Mesendoderm (in vitro differentiated cells): ENCODE measurements around the gene KLHL1.
A peak's percentile ranks its signal among the peaks of the same experiment; 100 is the strongest.

Experiments used
- DNase-seq: peaks from one replicate; pipeline ENCODE4 v3.0.0; 2013
- H2AK5ac ChIP-seq: 2 replicates; pipeline ENCODE4 v1.6.1; 2013; ENCODE audit warnings: low read length, inconsistent platforms
- H2BK120ac ChIP-seq: 2 replicates; pipeline ENCODE4 v1.6.1; 2013; ENCODE audit warnings: low read depth, mild to moderate bottlenecking, low read length, moderate library complexity, mixed read lengths
- H2BK15ac ChIP-seq: replicated peaks from 2 replicates; pipeline ENCODE4 v1.6.1; 2013; ENCODE audit warnings: low read depth, mild to moderate bottlenecking, moderate library complexity
- H2BK5ac ChIP-seq: 2 replicates; pipeline ENCODE4 v1.6.1; 2013; ENCODE audit warnings: low read length, inconsistent platforms
- H3K18ac ChIP-seq: 2 replicates; pipeline ENCODE4 v1.6.1; 2013; ENCODE audit warnings: mild to moderate bottlenecking, low read length, mixed read lengths
- H3K23ac ChIP-seq: one replicate; pipeline ENCODE4 v1.6.1; 2013; ENCODE audit warnings: low read length
- H3K27ac ChIP-seq: 2 replicates; pipeline ENCODE4 v1.5.1; 2013; ENCODE audit warnings: low read depth, mild to moderate bottlenecking, inconsistent platforms, low read length, moderate library complexity
- H3K27me3 ChIP-seq: 2 replicates; pipeline ENCODE4 v1.6.1; 2013; ENCODE audit warnings: low read length, control low read depth, mild to moderate bottlenecking, inconsistent platforms; ENCODE audit not compliant: insufficient read depth, poor library complexity
- H3K36me3 ChIP-seq: 2 replicates; pipeline ENCODE4 v1.6.1; 2013; ENCODE audit warnings: low read length, inconsistent platforms; ENCODE audit not compliant: control insufficient read depth, insufficient read depth
- H3K4ac ChIP-seq: one replicate; pipeline ENCODE4 v1.6.1; 2013; ENCODE audit warnings: low read depth, mild to moderate bottlenecking, low read length, moderate library complexity
- H3K4me1 ChIP-seq: 2 replicates; pipeline ENCODE4 v1.6.1; 2013; ENCODE audit warnings: low read depth, low read length, inconsistent platforms; ENCODE audit not compliant: control insufficient read depth
- H3K4me2 ChIP-seq: 2 replicates; pipeline ENCODE4 v1.6.1; 2013; ENCODE audit warnings: low read length
- H3K4me3 ChIP-seq: 2 replicates; pipeline ENCODE4 v1.5.1; 2013; ENCODE audit warnings: mild to moderate bottlenecking, low read length
- H3K56ac ChIP-seq: one replicate; pipeline ENCODE4 v1.6.1; 2013; ENCODE audit warnings: low read length
- H3K79me1 ChIP-seq: 2 replicates; pipeline ENCODE4 v1.6.1; 2013; ENCODE audit warnings: low read length, inconsistent platforms
- H3K79me2 ChIP-seq: 2 replicates; pipeline ENCODE4 v1.6.1; 2013; ENCODE audit warnings: mild to moderate bottlenecking, low read length; ENCODE audit not compliant: control insufficient read depth, insufficient read depth
- H3K9ac ChIP-seq: 2 replicates; pipeline ENCODE4 v1.6.1; 2013; ENCODE audit warnings: low read length, inconsistent platforms
- H4K5ac ChIP-seq: one replicate; pipeline ENCODE4 v1.6.1; 2013; ENCODE audit warnings: low read length
- H4K8ac ChIP-seq: one replicate; pipeline ENCODE4 v1.6.1; 2013; ENCODE audit warnings: low read depth, mild to moderate bottlenecking, control low read depth, low read length, moderate library complexity
- WGBS: extraction: QIAGEN DNeasy Blood & Tissue Kit; methylation state at CpG from one replicate; pipeline ENCODE4 v1.1.7; 2013; ENCODE audit warnings: low lambda C conversion rate, missing lambda C conversion rate; ENCODE audit not compliant: insufficient coverage; ENCODE audit errors: extremely low coverage; 5-methylcytosine and 5-hydroxymethylcytosine counted together

KLHL1 gene

GRCh38 chr13:69677343-69677742, 430.9 kb downstream of the KLHL1 start:
- no peak overlapping the region for H3K9ac ChIP-seq
- H3K23ac ChIP-seq: no peak overlapping the region
- H3K18ac ChIP-seq: no peak overlapping the region
- no peak overlapping the region for H3K4me2 ChIP-seq
- no peak overlapping the region for H3K4me3 ChIP-seq
- H2BK120ac ChIP-seq: no peak overlapping the region
- H3K56ac ChIP-seq: no peak overlapping the region
- no CpG with 5 or more reads among the region's 3 CpGs for WGBS
- H4K8ac ChIP-seq: no peak overlapping the region
- no peaks in the 10 kb centered on the region for H3K79me2 ChIP-seq
- no peaks in the 10 kb centered on the region for H3K4me1 ChIP-seq
- no peak overlapping the region for H3K4ac ChIP-seq
- no peaks in the 10 kb centered on the region for H3K79me1 ChIP-seq
- no peaks in the 10 kb centered on the region for H3K36me3 ChIP-seq
- H3K27me3 ChIP-seq: no peaks in the 10 kb centered on the region
- no peak overlapping the region for H2AK5ac ChIP-seq
- no peak for DNase-seq
- H2BK15ac ChIP-seq: no peak overlapping the region
- no peak overlapping the region for H2BK5ac ChIP-seq
- H4K5ac ChIP-seq: no peak overlapping the region
- H3K27ac ChIP-seq: no peak overlapping the region

DNA sequence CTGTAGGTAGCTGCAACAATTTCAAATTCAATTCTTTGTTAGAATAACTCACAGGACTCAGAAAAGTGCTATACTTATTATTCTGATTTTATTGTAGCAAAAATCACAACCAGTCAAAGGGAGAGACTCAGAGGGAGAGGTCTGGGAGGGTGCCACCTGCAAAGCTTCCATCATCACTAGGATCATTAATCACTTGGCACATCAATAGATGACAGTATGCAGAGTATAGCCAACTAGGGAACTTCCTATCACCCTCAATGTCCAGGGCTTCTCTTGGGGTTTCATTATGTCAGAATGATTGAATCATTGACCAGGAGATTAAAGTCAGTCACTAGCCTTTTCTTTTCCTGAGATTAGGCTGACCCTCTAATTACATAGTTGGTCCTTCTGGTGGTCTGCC, 432.0 kb downstream of the KLHL1 start:
- H3K4me3 ChIP-seq: no peak overlapping the region
- H3K56ac ChIP-seq: no peak overlapping the region
- no peak for DNase-seq
- no peak overlapping the region for H3K4me2 ChIP-seq
- no peak overlapping the region for H2AK5ac ChIP-seq
- no peak overlapping the region for H3K9ac ChIP-seq
- no peak overlapping the region for H3K23ac ChIP-seq
- no peak overlapping the region for H2BK5ac ChIP-seq
- H4K5ac ChIP-seq: no peak overlapping the region
- H3K27me3 ChIP-seq: no peaks in the 10 kb centered on the region
- H2BK120ac ChIP-seq: no peak overlapping the region
- no peak overlapping the region for H3K4ac ChIP-seq
- H3K4me1 ChIP-seq: no peaks in the 10 kb centered on the region
- H3K27ac ChIP-seq: no peak overlapping the region
- H2BK15ac ChIP-seq: no peak overlapping the region
- no peak overlapping the region for H3K18ac ChIP-seq
- no peaks in the 10 kb centered on the region for H3K79me2 ChIP-seq
- H3K79me1 ChIP-seq: no peaks in the 10 kb centered on the region
- no peaks in the 10 kb centered on the region for H3K36me3 ChIP-seq
- H4K8ac ChIP-seq: no peak overlapping the region

GRCh38 chr13:69660155-69660554, 448.1 kb downstream of the KLHL1 start:
- H3K4me2 ChIP-seq: no peak overlapping the region
- H4K5ac ChIP-seq: no peak overlapping the region
- no peak overlapping the region for H2AK5ac ChIP-seq
- H3K4me3 ChIP-seq: no peak overlapping the region
- no peaks in the 10 kb centered on the region for H3K79me2 ChIP-seq
- H3K9ac ChIP-seq: no peak overlapping the region
- DNase-seq: peak; percentile 49
- WGBS: no CpG with 5 or more reads among the region's 6 CpGs
- H2BK15ac ChIP-seq: no peak overlapping the region
- no peak overlapping the region for H3K27ac ChIP-seq
- H3K4me1 ChIP-seq: no peaks in the 10 kb centered on the region
- no peak overlapping the region for H2BK120ac ChIP-seq
- no peaks in the 10 kb centered on the region for H3K36me3 ChIP-seq
- no peaks in the 10 kb centered on the region for H3K79me1 ChIP-seq
- no peaks in the 10 kb centered on the region for H3K27me3 ChIP-seq
- H4K8ac ChIP-seq: no peak overlapping the region
- H3K18ac ChIP-seq: no peak overlapping the region
- H3K4ac ChIP-seq: no peak overlapping the region
- no peak overlapping the region for H2BK5ac ChIP-seq
- H3K23ac ChIP-seq: no peak overlapping the region
- H3K56ac ChIP-seq: no peak overlapping the region

GRCh38 chr13:69657676-69658075, 450.6 kb downstream of the KLHL1 start:
- no CpG with 5 or more reads among the region's 2 CpGs for WGBS
- no peak overlapping the region for H2BK15ac ChIP-seq
- H3K4me2 ChIP-seq: no peak overlapping the region
- H3K79me2 ChIP-seq: no peaks in the 10 kb centered on the region
- H3K4me1 ChIP-seq: no peaks in the 10 kb centered on the region
- DNase-seq: no peak
- H3K36me3 ChIP-seq: no peaks in the 10 kb centered on the region
- no peak overlapping the region for H2BK5ac ChIP-seq
- no peak overlapping the region for H3K23ac ChIP-seq
- no peaks in the 10 kb centered on the region for H3K27me3 ChIP-seq
- no peak overlapping the region for H3K27ac ChIP-seq
- no peak overlapping the region for H4K8ac ChIP-seq
- H3K56ac ChIP-seq: no peak overlapping the region
- H3K18ac ChIP-seq: no peak overlapping the region
- no peak overlapping the region for H3K9ac ChIP-seq
- H3K4ac ChIP-seq: no peak overlapping the region
- H2BK120ac ChIP-seq: no peak overlapping the region
- no peaks in the 10 kb centered on the region for H3K79me1 ChIP-seq
- H2AK5ac ChIP-seq: no peak overlapping the region
- no peak overlapping the region for H4K5ac ChIP-seq
- no peak overlapping the region for H3K4me3 ChIP-seq

DNA sequence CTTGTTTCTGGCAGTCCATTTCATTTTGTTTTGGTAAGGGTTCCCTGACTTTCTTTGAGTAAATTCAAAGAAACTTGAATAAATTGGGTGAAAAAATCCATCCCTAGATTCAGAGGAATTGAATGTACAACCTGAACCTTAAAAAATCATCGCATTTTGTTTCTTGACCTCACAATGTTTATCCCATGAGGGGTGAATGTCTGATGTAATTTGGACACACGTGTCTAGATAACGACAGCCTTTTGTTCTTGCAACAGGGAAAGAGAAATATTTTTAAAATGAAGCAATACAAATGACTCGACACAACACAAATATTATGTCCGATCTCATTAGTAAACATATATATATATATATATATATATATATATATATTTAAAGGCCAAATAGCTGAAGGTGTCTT, 453.9 kb downstream of the KLHL1 start:
- Histone ChIP-seq H2AK5ac (no peak overlapping the region), H3K36me3 (no peaks in the 10 kb centered on the region), H2BK5ac (no peak overlapping the region), H3K4ac (no peak overlapping the region), H3K4me2 (no peak overlapping the region), H3K9ac (no peak overlapping the region), H3K4me1 (no peaks in the 10 kb centered on the region), H4K8ac (no peak overlapping the region), H3K56ac (no peak overlapping the region), H3K23ac (no peak overlapping the region), H3K18ac (no peak overlapping the region), H4K5ac (no peak overlapping the region), H3K27me3 (no peaks in the 10 kb centered on the region), H2BK15ac (no peak overlapping the region), H3K27ac (no peak overlapping the region), H3K79me1 (no peaks in the 10 kb centered on the region), H3K79me2 (no peaks in the 10 kb centered on the region), H3K4me3 (no peak overlapping the region), H2BK120ac (no peak overlapping the region)
- DNase-seq: no peak
- no CpG with 5 or more reads among the region's 5 CpGs for WGBS
